GM21825 (cell line): ENCODE results near the gene PLEK2.
"Not testable (repeated sequence)": the region's sequence is repeated elsewhere in the genome, so short reads cannot be mapped to it uniquely, and the experiment has no call there.

Experiments used
- ATAC-seq: cut with Tn5 transposase; IDR thresholded peaks from one replicate; pipeline ENCODE4 v1.9.1; 2021; ENCODE audit warnings: mild to moderate bottlenecking, moderate library complexity; ENCODE audit not compliant: unreplicated experiment

Gene PLEK2, protein sequence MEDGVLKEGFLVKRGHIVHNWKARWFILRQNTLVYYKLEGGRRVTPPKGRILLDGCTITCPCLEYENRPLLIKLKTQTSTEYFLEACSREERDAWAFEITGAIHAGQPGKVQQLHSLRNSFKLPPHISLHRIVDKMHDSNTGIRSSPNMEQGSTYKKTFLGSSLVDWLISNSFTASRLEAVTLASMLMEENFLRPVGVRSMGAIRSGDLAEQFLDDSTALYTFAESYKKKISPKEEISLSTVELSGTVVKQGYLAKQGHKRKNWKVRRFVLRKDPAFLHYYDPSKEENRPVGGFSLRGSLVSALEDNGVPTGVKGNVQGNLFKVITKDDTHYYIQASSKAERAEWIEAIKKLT

DNA sequence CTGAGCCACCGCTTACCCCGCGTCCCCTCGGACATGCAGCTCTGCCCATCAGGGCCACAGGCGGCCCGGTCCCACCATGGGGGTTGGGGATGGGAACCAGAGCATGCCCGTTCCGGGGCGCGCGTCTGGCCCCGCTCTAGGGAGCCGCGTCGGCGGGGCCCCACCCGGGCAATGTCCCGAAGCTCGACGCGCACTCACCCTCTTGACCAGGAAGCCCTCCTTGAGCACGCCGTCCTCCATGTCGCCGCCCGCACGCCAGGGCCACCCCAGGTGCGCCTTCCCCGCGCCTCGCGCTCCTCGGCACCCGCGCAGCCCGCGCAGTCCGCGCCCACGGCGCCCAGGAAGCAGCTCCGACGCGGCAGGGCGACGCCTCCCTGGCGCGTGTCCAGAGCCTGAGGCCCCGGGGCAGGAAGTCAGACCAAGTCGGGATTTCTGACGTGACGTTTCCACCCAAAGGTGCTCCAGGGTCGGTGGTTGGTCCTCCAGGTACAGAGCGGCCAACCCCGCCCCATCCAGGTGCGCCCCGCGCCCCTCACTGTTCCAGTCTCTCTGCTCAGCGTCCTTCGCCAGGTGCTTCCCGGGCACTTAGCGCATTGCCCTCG, at the start of gene PLEK2:
TSS of gene PLEK2 (minus strand) at position 346 of the 602 bp plus-strand sequence. CDS start at position 240, 106 bp downstream.
- no peak for ATAC-seq

DNA sequence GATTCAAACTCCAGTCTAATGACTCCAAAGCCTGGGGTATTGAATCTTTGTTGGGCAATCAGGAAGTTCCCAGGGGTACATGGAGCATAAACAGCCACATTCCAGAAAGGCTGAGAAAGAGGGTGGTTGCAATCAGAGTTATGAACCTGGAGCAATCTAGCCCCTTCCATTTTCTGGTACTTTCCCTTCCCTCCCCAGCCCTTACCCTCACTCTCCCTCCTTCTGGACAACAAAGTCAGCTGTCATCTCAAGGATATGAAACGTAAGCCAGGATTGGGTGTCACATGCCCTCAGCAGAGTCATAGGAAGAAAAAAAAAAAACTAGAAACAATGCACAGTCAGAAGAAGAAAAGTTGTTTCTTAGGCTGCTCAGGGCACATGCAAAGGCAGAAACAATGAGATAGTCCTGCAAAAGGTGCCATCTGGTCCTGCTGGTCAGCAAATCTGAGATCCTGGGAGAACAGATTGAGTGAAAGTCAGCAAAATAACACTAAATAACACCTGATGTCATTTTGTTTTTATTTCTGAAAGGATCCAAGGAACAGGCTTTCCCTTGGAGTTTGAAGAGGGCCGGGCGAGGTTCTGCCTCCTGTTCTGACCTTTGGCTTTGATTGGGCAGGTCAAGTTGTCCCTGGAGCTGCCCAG, 49.5 kb upstream of the PLEK2 start:
- no peak for ATAC-seq

DNA sequence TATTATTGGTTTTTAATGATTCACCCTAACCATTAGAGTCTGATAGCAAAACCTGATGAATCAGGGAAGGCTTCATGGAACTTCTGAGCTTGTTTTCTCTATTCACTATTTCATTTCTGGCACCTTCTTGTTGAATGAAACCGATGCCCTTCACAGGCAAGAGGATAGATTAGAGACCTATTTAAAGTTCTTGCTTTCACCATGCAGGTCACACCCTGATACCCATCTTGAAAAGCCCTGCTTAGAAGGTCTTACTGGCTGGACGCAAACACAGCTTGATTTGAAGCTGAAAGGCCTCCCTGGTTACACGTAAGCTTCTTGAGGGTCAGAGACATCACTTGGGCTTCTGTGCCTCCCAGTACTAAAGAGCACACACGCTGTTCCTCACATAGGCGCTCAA, 47.4 kb upstream of the PLEK2 start:
- ATAC-seq = no peak

DNA sequence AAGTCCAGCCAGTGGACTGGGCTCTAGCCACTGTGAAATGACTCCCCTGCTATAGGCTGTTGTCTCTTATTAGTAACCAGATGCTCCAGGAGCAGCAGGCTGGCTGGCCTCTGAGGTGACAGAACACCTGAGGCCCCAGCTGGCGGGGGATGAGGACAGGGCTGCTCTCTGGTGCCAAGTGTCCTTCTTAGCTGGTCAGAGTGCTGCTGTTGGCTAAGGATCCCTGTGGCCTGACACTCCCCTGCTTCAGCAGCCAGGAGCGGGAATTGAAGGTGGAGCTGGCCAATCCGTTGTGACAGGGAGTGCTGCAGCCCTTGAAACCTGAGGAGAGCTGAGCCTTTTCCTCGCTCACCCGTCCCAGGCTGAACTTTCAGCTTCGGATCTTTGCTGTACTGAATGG, 45.8 kb upstream of the PLEK2 start:
- ATAC-seq = no peak

DNA sequence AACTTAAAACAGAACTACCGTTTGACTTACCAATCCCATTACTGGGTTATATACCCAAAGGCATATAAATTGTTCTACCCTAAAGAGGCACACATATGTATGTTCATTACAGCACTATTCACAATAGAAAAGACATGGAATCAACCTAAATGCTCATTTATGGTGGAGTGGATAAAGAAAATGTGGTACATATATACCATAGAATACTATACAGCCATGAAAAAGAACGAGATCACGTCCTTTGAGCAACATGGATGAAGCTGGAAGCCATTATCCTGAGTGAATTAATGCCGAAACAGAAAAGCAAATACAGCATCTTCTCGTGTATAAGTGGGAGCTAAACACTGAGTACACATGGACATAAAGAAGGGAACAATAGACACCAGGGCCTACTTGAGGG, 44.8 kb upstream of the PLEK2 start:
- no peak for ATAC-seq

DNA sequence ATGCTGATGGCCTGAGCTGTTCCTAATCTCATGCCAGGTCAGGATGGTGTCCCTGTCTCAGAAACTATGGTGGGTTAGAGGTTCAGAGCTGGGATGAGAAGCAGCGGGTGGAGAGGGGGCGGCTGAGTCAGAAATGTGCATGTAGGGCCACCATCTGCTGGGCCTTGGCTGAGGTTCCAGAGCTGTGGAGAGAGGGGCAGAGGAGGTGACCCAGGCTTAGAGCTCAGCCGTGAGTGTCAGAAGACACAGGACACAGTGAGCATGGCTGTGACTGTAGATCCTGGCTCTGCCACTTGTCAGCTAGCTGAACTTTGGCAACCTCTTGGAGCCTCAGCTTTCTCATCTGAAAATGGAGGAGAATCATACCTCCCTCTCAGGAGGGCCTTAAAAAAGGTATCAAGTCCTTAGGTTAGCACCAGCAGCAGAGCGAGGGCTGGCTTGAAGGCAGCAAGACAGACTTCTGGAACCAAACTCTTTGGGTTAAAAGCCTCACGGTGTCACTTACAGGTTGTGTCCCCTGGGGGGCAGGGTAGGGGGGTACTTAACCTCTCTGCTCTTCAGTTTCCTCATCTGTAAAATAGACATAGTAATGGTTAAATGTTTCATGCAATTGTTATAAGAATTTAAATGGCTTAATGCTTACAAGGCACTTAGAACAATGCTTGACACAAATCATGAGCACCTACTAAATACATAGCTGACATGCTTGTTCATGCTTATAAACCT, 41.8 kb upstream of the PLEK2 start:
- ATAC-seq = no peak

DNA sequence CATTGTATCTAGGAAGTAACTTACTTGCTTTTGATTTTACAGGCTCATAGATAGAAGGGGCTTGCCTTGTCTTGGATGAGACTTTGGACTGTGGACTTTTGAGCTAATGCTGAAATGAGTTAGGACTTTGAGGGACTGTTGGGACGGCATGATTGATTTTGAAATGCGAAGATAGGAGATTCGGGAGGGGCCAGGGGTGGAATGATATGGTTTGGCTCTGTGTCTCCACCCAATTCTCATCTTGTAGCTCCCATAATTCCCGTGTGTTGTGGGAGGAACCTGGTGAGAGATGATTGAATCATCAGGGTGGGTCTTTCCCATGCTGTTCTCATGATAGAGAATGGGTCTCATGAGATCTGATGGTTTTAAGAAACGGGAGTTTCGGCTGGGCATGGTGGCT, 39.7 kb upstream of the PLEK2 start:
- ATAC-seq = not testable (repeated sequence)

DNA sequence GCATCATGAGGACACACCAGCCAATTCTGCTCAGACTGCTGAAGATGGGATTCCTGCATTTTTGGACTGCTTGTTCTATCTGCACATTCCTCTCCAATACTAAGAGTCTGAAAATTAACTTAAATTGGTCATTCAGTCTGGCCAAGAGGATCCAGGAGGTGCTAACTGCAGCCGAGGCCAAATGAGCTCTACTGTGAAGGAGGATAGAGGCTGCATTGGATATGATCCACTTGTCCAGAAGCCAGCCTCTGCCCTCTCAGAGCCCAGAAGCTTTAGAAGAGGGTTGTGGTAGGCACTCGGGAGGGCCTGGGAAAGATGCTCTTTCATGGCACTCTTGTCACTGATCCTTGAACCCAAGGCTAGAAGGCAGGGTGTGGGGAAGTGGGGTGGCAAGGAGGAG, 37.1 kb upstream of the PLEK2 start:
- no peak for ATAC-seq

DNA sequence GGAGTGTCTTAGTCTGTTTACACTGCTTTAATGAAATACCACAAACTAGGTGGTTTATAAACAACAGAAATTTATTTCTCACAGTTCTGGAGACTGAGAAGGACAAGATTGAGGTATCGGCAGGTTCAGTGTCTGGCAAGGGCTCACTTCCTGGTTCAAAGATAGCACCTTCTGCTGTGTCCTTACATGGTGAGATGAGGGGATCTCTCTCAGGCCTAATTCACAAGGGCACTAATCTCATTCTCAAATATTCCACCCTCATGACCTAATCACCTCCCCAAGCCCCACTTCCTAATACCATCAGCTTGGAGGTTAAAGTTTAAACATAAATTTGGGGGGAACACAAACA, 35.0 kb upstream of the PLEK2 start:
- ATAC-seq = no peak

DNA sequence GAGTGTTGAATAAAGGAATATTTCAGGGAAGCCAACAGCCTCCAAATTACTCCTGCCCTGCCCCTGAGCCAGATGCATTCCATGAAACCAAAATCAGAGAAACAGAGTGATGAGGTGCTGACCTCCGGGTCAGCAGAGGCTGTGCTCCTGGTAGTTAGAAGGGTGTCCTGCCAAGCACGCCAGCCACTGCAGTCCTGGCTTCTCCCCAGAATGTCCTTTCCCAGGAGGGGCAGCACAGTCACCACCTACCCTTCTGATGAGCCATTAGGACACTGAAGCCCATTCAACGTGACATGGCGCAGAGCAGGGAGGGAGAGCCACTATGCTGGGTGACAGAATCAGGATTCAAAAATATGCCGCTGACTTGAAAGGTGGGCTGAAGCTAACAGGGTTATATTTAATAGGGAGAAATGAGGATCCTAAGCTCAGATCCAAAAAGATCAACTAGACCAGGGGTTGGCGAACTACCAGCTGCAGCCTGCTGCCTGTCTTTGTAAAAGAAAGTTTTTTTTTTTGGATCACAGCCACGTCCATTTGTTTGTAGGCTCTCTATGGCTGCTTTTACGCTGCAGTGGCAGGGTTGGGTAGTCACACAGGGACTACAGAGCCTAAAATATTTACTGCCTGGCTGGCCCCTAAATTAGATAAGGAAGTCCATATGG, 34.5 kb upstream of the PLEK2 start:
- no peak for ATAC-seq

DNA sequence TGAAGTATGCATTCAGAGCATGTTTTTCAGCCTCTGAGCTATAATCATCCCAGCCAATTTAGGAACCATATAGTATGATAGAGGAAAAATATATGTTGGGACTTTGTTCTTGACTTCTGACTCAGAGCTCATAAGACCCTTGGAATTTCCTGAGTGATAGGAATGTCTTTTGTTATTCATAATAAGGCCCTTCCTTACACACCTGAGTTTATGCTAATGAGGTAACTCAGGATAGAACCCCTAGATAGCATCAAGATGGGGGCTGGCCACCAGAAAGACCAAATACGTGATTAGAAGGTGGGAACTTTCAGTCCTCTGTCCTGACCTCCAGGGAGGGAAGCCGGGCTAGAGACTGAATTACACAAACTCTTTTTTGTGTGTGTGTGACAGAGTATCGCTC, 32.4 kb upstream of the PLEK2 start:
- ATAC-seq = no peak

DNA sequence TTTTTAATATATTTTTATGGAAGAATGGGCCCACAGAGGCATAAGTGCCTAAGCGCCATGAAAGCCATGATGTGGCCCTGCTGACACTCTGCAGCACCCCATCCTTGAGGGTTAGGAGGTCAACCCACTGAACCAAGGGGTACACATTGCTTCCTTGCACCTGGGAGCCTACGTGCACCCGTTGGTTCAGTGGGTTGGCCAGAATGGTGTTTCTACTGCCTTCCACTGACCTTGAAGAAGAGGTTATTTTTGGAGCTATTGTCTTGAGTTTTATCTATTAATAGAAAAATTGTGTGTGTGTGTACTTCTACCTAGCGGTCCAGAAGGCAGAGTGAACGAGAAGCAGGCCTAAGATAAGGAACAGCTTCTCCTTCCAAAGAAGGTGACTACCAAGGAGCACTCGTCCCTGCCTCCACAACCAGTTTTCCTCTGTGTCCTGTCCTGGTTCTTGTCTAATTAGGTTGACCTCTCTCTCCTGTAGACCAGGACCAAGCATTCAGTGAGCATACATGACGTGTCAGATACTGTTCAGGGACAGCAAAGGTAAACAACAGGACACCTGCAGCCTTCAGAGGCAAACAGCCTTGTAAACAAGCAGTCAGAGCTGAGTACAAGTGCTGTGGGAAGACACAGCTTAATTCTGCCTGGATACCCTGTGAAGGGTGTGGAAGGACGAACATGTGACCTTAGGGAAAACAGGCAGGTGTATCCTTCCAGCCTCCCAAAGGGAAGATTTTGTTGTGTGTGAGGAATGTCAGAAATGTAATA, 30.4 kb upstream of the PLEK2 start:
- no peak for ATAC-seq

DNA sequence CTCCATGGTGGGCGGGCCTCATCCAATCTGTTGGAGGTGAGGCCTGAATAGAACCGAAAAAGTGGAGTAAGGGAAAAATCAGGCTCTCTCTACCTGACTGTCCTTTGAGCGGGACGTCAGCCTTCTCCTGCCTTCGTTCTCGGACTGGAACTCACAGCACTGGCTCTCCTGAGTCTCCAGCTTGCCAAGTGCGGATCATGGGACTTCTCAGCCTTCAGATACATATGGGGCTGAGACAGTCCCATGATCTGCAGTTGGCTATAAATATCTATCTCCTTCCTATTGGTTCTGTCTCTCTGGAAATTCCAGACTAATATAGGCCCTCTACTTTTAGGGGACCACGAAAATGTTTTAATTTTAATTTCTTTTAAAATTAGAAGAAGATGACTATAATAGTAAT, 29.7 kb upstream of the PLEK2 start:
- ATAC-seq = no peak

DNA sequence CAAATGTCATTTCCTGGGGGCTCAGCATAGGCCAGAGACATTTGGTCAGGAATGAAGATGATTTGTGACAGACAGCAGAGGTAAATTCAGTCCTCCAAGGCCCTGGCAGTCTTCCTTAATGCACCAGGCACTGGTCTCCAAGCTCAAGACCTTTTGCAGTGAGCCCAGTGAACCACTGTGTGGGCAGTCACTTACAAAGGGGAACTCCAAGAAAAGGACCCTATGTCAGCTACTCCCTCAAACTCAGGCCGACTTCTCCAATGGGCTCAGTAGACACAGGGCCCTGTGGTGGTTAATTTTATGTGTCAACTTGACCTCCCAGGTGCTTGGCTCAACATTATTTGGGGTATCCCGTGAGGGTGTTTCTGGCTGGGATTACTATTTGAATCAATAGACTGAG, 29.3 kb upstream of the PLEK2 start:
- no peak for ATAC-seq

DNA sequence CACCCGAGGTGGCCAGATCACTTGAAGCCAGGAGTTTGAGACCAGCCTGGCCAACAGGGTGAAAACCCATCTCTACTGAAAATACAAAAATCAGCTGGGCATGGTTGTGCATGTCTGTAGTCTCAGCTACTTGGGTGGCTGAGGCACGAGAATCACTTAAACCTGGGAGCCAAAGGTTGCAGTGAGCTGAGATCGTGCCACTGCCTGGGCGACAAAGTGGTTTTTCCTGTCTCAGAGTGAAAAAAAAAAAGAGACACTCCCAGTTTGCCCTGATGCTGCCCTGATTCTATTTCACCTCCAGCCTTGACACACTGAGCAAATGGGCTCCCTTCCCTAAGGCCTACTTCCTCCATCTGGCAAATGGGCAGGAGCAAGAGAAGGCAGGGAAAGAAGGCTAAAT, 28.5 kb upstream of the PLEK2 start:
- no peak for ATAC-seq

DNA sequence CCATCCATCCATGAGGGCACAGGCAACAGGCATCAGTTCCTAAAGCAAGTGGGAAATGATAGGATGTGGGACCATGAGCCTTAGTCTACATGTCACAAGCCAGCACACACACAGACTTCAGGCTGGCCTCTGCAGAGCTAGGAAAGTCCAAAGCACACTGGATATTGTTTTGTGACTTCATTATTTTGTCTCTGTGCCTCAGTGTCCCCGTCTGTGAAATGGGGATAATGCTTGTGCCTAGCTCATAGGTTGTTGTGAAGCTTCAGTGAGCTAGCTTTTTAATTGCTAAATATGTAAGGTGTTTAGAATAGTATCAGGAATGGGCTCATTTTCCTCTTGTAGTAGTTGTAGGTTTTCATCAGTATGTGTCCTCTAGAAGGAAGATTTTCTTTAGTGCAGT, 27.0 kb upstream of the PLEK2 start:
- ATAC-seq = no peak

DNA sequence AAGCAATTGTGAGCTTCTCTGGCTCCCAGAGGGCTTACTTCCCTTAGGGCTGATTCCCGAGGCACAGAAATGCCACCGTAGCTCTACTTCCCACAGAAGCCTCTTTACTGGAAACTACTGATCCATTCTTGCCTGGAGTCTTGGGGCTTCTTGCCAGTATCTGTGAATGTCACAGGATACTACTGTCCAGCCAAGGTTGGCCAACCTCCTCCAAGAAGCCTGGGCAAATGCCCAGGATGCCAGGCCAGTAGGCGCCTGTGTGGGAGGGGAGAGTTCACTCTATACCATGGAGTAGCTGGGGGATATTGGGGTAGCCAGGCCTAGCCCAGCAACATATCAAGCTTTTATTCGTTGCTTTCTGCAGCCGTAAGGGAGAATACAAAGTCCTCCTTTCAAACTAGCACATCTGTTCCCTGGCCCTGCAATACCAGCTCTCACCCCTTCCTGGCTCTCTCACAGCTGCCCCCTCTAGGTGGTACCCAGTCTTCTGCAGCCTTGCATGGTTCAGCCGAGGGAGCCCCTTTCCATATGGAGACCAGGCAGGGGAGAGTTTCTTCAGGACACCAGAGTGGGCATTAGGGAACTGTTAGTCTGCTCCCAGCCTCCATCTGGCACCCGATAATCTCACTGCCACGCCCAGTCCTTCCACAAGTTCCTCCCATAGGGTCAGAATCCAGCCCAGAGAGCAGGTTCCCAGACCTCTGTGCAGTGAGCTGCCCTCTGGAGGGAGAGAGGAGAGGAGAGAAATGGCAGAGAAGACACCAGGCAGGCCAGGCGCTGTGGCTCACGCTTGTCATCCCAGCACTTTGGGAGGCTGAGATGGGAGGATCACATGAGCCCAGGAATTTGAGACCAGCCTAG, 24.3 kb upstream of the PLEK2 start:
- no peak for ATAC-seq

DNA sequence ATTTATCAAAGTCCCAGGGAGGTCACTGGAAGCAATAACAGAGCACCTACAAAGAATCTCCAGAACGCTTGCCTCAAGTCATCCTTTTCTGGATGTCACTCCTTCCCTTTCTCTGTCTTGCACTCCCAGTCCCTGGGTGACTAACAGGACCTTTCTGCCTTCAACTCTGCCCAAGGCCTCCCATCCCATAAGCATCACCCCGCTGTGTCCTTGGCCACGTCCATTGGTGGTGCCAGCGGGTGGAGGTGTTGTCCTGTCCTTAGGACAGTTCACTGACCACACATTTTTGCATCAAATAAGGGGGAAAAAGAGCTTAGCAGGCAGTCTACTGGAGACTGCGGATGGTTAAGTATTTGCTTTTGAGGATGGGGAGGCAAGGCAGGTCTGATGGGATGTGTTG, 23.6 kb upstream of the PLEK2 start:
- no peak for ATAC-seq

DNA sequence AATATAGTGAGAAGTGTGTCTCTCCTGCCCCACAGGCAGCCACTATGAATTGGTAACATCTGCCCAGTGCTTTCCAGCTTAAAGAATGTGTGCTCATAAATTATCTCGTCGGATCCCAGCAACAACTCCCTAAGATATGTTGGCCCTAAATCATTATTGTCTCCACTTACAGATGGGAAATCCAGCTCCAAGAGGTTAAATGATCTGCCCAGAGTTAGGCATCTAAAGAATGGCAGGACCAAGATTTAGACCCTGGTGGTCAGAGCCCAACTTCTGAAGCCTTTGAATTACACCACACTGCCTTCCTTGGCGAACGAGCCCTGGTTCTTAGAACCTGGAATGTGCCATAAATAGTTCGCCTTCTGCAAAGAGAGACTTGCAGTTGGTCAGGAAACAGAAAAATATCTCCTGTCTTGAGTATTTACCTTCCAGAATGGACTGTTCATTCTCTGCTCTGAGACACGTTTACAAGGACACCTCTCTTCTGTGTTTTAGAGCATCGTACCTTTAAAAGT, 20.1 kb upstream of the PLEK2 start:
- ATAC-seq = no peak
